Measurements from ENCODE around the gene ZBED4.

ZBED4 gene

GRCh38 chr22:49903322-49904039 is 49.8 kb downstream of the ZBED4 start:
- DNase-seq (ENCODE audit: low read depth in 2 of 2): no peak

GRCh38 chr22:49904040-49904369 is 50.4 kb downstream of the ZBED4 start:
- DNase-seq (ENCODE audit: low read depth in 2 of 2): no peak

- no peak for DNase-seq (ENCODE audit: low read depth in 2 of 2)
Observed at GRCh38 chr22:49905465-49905864, 51.8 kb downstream of the ZBED4 start.

- DNase-seq (ENCODE audit: low read depth in 2 of 2): no peak
Observed at GRCh38 chr22:49906071-49906798, 52.6 kb downstream of the ZBED4 start.

GRCh38 chr22:49906799-49907290 is 53.2 kb downstream of the ZBED4 start:
- no peak for DNase-seq (ENCODE audit: low read depth in 2 of 2)

DNA sequence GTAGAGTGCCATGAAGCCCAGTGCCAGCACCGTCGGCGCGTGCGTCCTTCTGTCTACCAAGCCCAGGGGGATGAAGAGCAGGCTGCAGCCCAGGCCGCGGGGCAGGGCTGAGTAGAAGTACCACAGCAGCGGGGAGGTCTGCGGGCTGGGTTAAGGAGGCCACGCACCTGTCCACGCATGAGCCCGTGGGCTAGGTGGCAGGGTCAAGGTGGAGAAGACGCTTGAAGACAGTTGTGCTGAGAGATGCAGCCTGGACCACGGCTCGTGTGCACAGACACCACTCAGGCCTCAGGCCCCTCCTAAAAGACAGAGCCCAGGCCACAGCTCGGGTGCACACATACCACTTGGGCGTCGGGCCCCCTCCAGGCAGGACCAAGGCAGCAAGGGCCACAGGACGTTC is 54.2 kb downstream of the ZBED4 start:
- no peak for DNase-seq (ENCODE audit: low read depth in 2 of 2)

- no peak for DNase-seq (ENCODE audit: low read depth in 2 of 2)
Observed at GRCh38 chr22:49909476-49910205, 56.0 kb downstream of the ZBED4 start.

- DNase-seq (ENCODE audit: low read depth in 2 of 2): no peak
Observed at GRCh38 chr22:49910229-49911155, 56.8 kb downstream of the ZBED4 start.

GRCh38 chr22:49911881-49912625 is 58.4 kb downstream of the ZBED4 start:
- DNase-seq (ENCODE audit: low read depth in 2 of 2): no peak

GRCh38 chr22:49913026-49913425 is 59.4 kb downstream of the ZBED4 start:
- no peak for DNase-seq (ENCODE audit: low read depth in 2 of 2)

- no peak for DNase-seq (ENCODE audit: low read depth in 2 of 2)
Observed at GRCh38 chr22:49913446-49913845, 59.8 kb downstream of the ZBED4 start.

- no peak for DNase-seq (ENCODE audit: low read depth in 2 of 2)
Observed at GRCh38 chr22:49914256-49914655, 60.6 kb downstream of the ZBED4 start.

GRCh38 chr22:49915610-49916009 is 62.0 kb downstream of the ZBED4 start:
- no peak for DNase-seq (ENCODE audit: low read depth in 2 of 2)

- no peak for DNase-seq (ENCODE audit: low read depth in 2 of 2)
Observed at GRCh38 chr22:49916831-49917230, 63.2 kb downstream of the ZBED4 start.

DNA sequence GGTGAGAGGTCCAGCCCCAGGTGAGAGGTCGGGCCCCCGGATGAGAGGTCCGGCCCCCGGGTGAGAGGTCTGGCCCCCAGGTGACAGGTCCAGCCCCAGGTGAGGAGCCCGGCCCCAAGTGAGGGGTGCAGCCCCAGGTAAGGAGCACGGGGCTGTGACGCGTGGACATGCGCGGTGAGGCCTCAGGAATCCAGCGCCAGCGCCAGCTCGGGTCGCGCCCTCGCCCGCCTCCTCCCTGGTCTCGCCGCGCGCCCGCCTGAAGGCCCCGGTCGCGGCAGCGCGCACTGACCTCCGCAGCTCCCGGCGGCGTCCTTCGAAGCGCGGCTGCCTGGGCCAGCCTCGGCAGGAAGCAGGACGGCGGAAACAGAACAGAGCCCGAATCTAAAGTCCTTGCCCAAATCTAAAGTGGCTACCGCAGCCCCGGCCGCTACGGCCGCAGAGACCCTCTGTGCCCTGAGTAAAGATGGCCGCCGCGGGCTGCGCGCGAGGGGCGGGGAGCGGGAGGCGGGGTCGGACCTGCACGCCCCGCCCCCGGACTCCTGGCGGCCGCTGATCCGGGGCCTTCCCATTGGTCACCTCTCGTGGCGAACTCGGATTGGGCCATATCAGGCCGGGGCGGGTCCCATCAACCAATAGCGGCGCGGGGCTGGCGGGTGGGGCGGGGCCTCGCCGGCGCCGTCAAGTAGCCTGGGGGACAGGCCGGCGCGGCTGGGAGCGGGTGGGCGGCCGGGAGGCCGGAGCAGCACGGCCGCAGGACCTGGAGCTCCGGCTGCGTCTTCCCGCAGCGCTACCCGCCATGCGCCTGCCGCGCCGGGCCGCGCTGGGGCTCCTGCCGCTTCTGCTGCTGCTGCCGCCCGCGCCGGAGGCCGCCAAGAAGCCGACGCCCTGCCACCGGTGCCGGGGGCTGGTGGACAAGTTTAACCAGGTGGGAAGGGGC is 64.6 kb downstream of the ZBED4 start, which contains the start of the genes ALG12 and CRELD2:
Gene ALG12 (minus strand): TSS at position 465 of the 937 bp plus-strand sequence. CDS start 4,673 bp downstream, outside the sequence.
Gene CRELD2 (plus strand): TSS at position 661 of the 937 bp plus-strand sequence. CDS start 136 bp downstream, at position 797.
- peak; percentile 92 to 95 for DNase-seq (ENCODE audit: low read depth in 2 of 2)

DNA sequence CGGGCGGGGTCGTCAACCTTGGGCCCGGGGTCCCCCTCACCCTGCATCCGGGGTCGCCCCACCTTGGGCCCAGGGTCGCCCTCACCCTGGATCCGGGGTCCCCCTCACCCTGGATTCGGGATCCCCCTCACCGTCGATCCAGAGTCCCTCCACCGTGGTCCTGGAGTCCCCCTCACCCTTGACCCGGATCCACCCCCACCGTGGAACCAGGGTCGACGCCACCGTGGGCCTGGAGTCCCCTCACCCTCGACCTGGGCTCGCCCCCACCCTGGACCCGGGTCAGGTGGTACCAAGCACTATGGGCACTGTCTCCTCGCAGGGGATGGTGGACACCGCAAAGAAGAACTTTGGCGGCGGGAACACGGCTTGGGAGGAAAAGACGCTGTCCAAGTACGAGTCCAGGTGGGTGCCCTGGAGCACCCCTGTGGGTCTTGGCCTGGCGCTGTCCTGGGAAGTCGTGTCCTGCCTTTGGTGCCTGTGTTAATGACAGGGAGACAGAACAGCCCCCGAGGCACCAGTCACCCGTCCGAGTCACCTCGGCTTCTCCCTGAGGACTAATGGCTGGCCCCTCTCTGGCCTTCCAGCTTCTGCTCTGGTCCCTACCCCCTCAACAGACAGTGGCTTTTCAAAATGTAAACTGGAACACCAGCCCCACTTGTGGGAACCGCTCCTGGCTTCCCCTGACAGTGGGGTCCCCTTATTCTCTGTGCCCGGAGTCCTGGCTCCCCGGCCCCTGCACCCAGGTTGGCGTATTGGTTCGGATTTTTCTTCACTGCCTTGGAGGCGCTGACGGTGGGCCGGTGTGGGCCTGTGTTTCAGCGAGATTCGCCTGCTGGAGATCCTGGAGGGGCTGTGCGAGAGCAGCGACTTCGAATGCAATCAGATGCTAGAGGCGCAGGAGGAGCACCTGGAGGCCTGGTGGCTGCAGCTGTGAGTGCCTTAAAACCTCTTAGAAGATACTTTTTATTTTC is 65.6 kb downstream of the ZBED4 start:
- DNase-seq (ENCODE audit: low read depth in 2 of 2): no peak

GRCh38 chr22:49920859-49921258 is 67.2 kb downstream of the ZBED4 start:
- no peak for DNase-seq (ENCODE audit: low read depth in 2 of 2)
